IMR-90 (cell line): ENCODE data around the gene KLRB1. TPM values are rescaled to one million over a fixed set of nuclear protein-coding genes. Genes with fewer than 3 reads are reported as not detected.

Experiments
- ATAC-seq: fragments of 200-7000 bp; cut with Tn5 transposase; 2 replicates; pipeline ENCODE4 v1.9.1; 2020; ENCODE audit warnings: low read depth, mild to moderate bottlenecking, moderate library complexity
- BruUV-seq: library from RNA; stranded (reverse); fragments of 400-500 nt; replicated peaks from 2 replicates; lab custom pipeline; 2021; lab: Mats Ljungman, UMichigan
- CTCF ChIA-PET: fragments of 300-600 bp; formaldehyde crosslinking; extraction: SDS; loops from one replicate; lab custom pipeline; 2021; ENCODE audit warnings: antibody characterized with exemption; lab: Yijun Ruan, JAX
- POLR2A ChIA-PET: fragments of 300-600 bp; sonication (Branson Sonifier 250); formaldehyde crosslinking; loops from one replicate; lab custom pipeline; 2022; ENCODE audit warnings: antibody characterized with exemption; ENCODE audit not compliant: unreplicated experiment; lab: Charles Lee
- DNase-seq: peaks from one replicate; pipeline ENCODE4 v3.0.0; 2013
- H2AFZ ChIP-seq: replicated peaks from 2 replicates; pipeline ENCODE3; 2013; ENCODE audit warnings: low read length, mild to moderate bottlenecking; ENCODE audit not compliant: poor library complexity
- H2AK5ac ChIP-seq: 2 replicates; pipeline ENCODE4 v1.6.1; 2013; ENCODE audit warnings: low read depth, low read length, inconsistent platforms
- H2AK9ac ChIP-seq: replicated peaks from 2 replicates; pipeline ENCODE3; 2013; ENCODE audit warnings: mild to moderate bottlenecking, low read depth, low read length, moderate library complexity; ENCODE audit not compliant: poor library complexity
- H2BK120ac ChIP-seq: 2 replicates; pipeline ENCODE4 v1.6.1; 2013; ENCODE audit warnings: low read depth, low read length, inconsistent platforms
- H2BK15ac ChIP-seq: 3 replicates; pipeline ENCODE4 v1.6.1; 2013; ENCODE audit warnings: low read depth, low read length, inconsistent platforms
- H2BK20ac ChIP-seq: 2 replicates; pipeline ENCODE4 v1.6.1; 2013; ENCODE audit warnings: low read depth, mild to moderate bottlenecking, inconsistent platforms, low read length, moderate library complexity
- H2BK5ac ChIP-seq: 2 replicates; pipeline ENCODE4 v1.6.1; 2013; ENCODE audit warnings: mild to moderate bottlenecking, low read depth, low read length, inconsistent platforms; ENCODE audit not compliant: poor library complexity, severe bottlenecking
- H3K14ac ChIP-seq: replicated peaks from 2 replicates; pipeline ENCODE4 v1.6.1; 2013; ENCODE audit warnings: low read depth, low read length, inconsistent platforms
- H3K18ac ChIP-seq: 2 replicates; pipeline ENCODE4 v1.6.1; 2013; ENCODE audit warnings: low read depth, low read length, control low read depth
- H3K23ac ChIP-seq: 2 replicates; pipeline ENCODE4 v1.6.1; 2013; ENCODE audit warnings: low read depth, low read length, inconsistent platforms
- H3K27ac ChIP-seq: 2 replicates; pipeline ENCODE4 v1.5.1; 2013; ENCODE audit warnings: mild to moderate bottlenecking, control low read depth, low read length; ENCODE audit not compliant: insufficient read depth
- H3K27me3 ChIP-seq: 2 replicates; pipeline ENCODE4 v1.6.1; 2013; ENCODE audit warnings: low read length; ENCODE audit not compliant: control insufficient read depth, insufficient read depth
- H3K36me3 ChIP-seq: 2 replicates; pipeline ENCODE4 v1.6.1; 2013; ENCODE audit warnings: low read length, mixed read lengths; ENCODE audit not compliant: control insufficient read depth, insufficient read depth
- H3K4ac ChIP-seq: 2 replicates; pipeline ENCODE4 v1.6.1; 2013; ENCODE audit warnings: low read depth, low read length, inconsistent platforms
- H3K4me1 ChIP-seq: 2 replicates; pipeline ENCODE4 v1.6.1; 2013; ENCODE audit warnings: low read length, mixed read lengths; ENCODE audit not compliant: control insufficient read depth, insufficient read depth
- H3K4me2 ChIP-seq: 2 replicates; pipeline ENCODE4 v1.6.1; 2013; ENCODE audit warnings: low read depth, mild to moderate bottlenecking, control low read depth, low read length, moderate library complexity
- H3K4me3 ChIP-seq: 2 replicates; pipeline ENCODE4 v1.5.1; 2013; ENCODE audit warnings: low read depth, mild to moderate bottlenecking, control low read depth, low read length, moderate library complexity; ENCODE audit not compliant: insufficient read depth
- H3K56ac ChIP-seq: 2 replicates; pipeline ENCODE4 v1.6.1; 2013; ENCODE audit warnings: low read length, inconsistent platforms; ENCODE audit not compliant: insufficient read depth; ENCODE audit errors: extremely low read depth
- H3K79me1 ChIP-seq, 2 experiments: 2 replicates each; pipeline ENCODE4 v1.6.1; 2013; ENCODE audit warnings: low read length in 2 of 2, inconsistent platforms in 1 of 2, low read depth in 1 of 2
- H3K9ac ChIP-seq: 2 replicates; pipeline ENCODE4 v1.6.1; 2013; ENCODE audit warnings: low read depth, low read length, control low read depth
- H3K9me1 ChIP-seq: 2 replicates; pipeline ENCODE4 v1.6.1; 2013; ENCODE audit warnings: low read length, inconsistent platforms; ENCODE audit not compliant: insufficient read depth
- H3K9me3 ChIP-seq: 2 replicates; pipeline ENCODE4 v1.6.1; 2013; ENCODE audit warnings: low read length; ENCODE audit not compliant: control insufficient read depth, insufficient read depth
- H4K20me1 ChIP-seq: 2 replicates; pipeline ENCODE4 v1.6.1; 2013; ENCODE audit warnings: low read length, inconsistent platforms; ENCODE audit not compliant: insufficient read depth
- H4K5ac ChIP-seq: 2 replicates; pipeline ENCODE4 v1.6.1; 2013; ENCODE audit warnings: mild to moderate bottlenecking, low read depth, low read length, control low read depth
- H4K8ac ChIP-seq, 2 experiments: 2 replicates each; pipeline ENCODE4 v1.6.1; 2013; ENCODE audit warnings: low read depth in 2 of 2, low read length in 2 of 2, control low read depth in 1 of 2, inconsistent platforms in 1 of 2
- H4K91ac ChIP-seq: 2 replicates; pipeline ENCODE4 v1.6.1; 2013; ENCODE audit warnings: low read depth, low read length, inconsistent platforms; ENCODE audit not compliant: insufficient read depth
- BHLHE40 ChIP-seq: fragments of 150-350 bp; IDR thresholded peaks from 2 replicates; pipeline ENCODE4 v1.6.1; 2016; ENCODE audit warnings: mild to moderate bottlenecking, low read depth, low read length
- CTCF ChIP-seq: conservative IDR thresholded peaks from 2 replicates; pipeline ENCODE4 v1.5.1; 2012; ENCODE audit warnings: mild to moderate bottlenecking, low read depth, low read length, improper control_type of control experiment
- MXI1 ChIP-seq: IDR thresholded peaks from 2 replicates; pipeline ENCODE4 v1.6.1; 2012; ENCODE audit warnings: low read depth, mild to moderate bottlenecking, low read length, moderate library complexity, borderline replicate concordance
- NFE2L2 ChIP-seq: fragments of 150-350 bp; IDR thresholded peaks from 2 replicates; pipeline ENCODE4 v1.6.1; 2016; ENCODE audit warnings: low read depth, mild to moderate bottlenecking, low read length
- RAD21 ChIP-seq: IDR thresholded peaks from 2 replicates; pipeline ENCODE4 v1.6.1; 2012; ENCODE audit warnings: low read length, improper control_type of control experiment
- RCOR1 ChIP-seq: IDR thresholded peaks from 2 replicates; pipeline ENCODE4 v1.6.1; 2012; ENCODE audit warnings: mild to moderate bottlenecking, low read length, improper control_type of control experiment; ENCODE audit not compliant: insufficient replicate concordance
- RFX5 ChIP-seq: IDR thresholded peaks from 2 replicates; pipeline ENCODE4 v1.8.0; 2012; ENCODE audit warnings: low read depth, mild to moderate bottlenecking, low read length, moderate library complexity
- USF2 ChIP-seq: fragments of 150-350 bp; IDR thresholded peaks from 2 replicates; pipeline ENCODE4 v1.6.1; 2017; ENCODE audit warnings: mild to moderate bottlenecking, antibody characterized with exemption, low read length, low read depth
- WGBS, 2 experiments: methylation state at CpG; one replicate each; pipeline versions ENCODE4 v1.1.5 to v1.1.7; 2013; ENCODE audit warnings: missing lambda C conversion rate in 2 of 2; ENCODE audit not compliant: insufficient read length in 1 of 2; ENCODE audit errors: extremely low coverage in 2 of 2; 5-methylcytosine and 5-hydroxymethylcytosine counted together
- dilution Hi-C: fragments of 300-500 bp; cut with HindIII; formaldehyde crosslinking; loops from one replicate; pipeline ENCODE4 v1.14.3; 2018; ENCODE audit warnings: low sequenced_read_pairs; ENCODE audit not compliant: unreplicated experiment
- in situ Hi-C: fragments of 300-500 bp; cut with MboI; formaldehyde crosslinking; loops from 3 replicates; pipeline ENCODE4 v1.14.3; 2019; ENCODE audit warnings: low sequenced_read_pairs, inconsistent platforms, mixed read lengths
- intact Hi-C: fragments of 100-400 bp; cut with micrococcal nuclease; formaldehyde crosslinking; loops from 2 replicates; pipeline ENCODE4 v1.10.0; 2022
- polyA plus RNA-seq, 3 experiments: library from polyadenylated mRNA; depleted of rRNA; stranded (reverse); fragments of >200 nt; gene quantifications; 2 replicates each; pipeline ENCODE4 v1.2.3, GENCODE V29; 2012; ENCODE audit warnings: low replicate concordance in 1 of 3
- total RNA-seq: library from RNA; depleted of rRNA; stranded (reverse); fragments of >200 nt; gene quantifications from 2 replicates; pipeline ENCODE4 v1.2.3, GENCODE V29; 2012

The KLRB1 gene
- total and polyA plus RNA-seq, 2 of the 4 experiments (the other 2 are of a cell fraction), result not detected

GRCh38 chr12:9604287-9604686 is 3.4 kb downstream of the KLRB1 start:
- POLR2A ChIA-PET, result no interaction called here

More at GRCh38 chr12:9604287-9604686, 3.4 kb downstream of the KLRB1 start:
- dilution Hi-C loops (no loop called here), in situ Hi-C loops (no loop called here), intact Hi-C loops (no loop called here)
- Histone ChIP-seq H3K9me3 (no peaks in the 10 kb centered on the region), H2AFZ (no peak overlapping the region), H4K5ac (no peak overlapping the region), H3K18ac (no peak overlapping the region), H3K27me3 (no peaks in the 10 kb centered on the region), H3K9ac (no peak overlapping the region), H3K4me3 (no peak overlapping the region), H3K4ac (no peak overlapping the region), H3K9me1 (no peaks in the 10 kb centered on the region), H3K79me1 (no peaks in the 10 kb centered on the region), H3K56ac (no peak overlapping the region), H3K23ac (no peak overlapping the region), H4K20me1 (no peaks in the 10 kb centered on the region), H4K8ac (no peak overlapping the region), H2AK5ac (no peak overlapping the region), H2BK20ac (no peak overlapping the region), H2AK9ac (peak overlapping the region; percentile 44), H3K27ac (no peak overlapping the region), H2BK15ac (no peak overlapping the region), H2BK5ac (no peak overlapping the region), H3K36me3 (no peaks in the 10 kb centered on the region), H4K91ac (no peak overlapping the region), H2BK120ac (no peak overlapping the region), H3K4me1 (no peaks in the 10 kb centered on the region), H3K14ac (no peak overlapping the region), H3K4me2 (no peak overlapping the region)
- CTCF ChIA-PET, result no interaction called here
- WGBS, 2 experiments, result 100% methylated on average over 2 of the region's 5 CpGs; no CpG with 5 or more reads in 1 of the 2 experiments
- DNase-seq (no peak), ATAC-seq (no peak)
- no TSS peak for BruUV-seq
- TF ChIP-seq RFX5 (no peak), BHLHE40 (no peak), NFE2L2 (no peak), CTCF (no peak), RAD21 (no peak), RCOR1 (no peak), USF2 (no peak), MXI1 (no peak)
